WTC11 (cell line): ENCODE measurements around the gene LRRC75B. TPM values are rescaled to one million over a fixed set of nuclear protein-coding genes. Genes with fewer than 3 reads are reported as not detected.

ENCODE experiments used
- ATAC-seq: fragments of 200-7000 bp; cut with Tn5 transposase; 2 replicates; pipeline ENCODE4 v1.10.0; 2021; ENCODE audit warnings: mild to moderate bottlenecking, moderate library complexity
- CTCF ChIA-PET: fragments of 300-600 bp; sonication (Branson Sonifier 250); formaldehyde crosslinking; loops from one replicate; lab custom pipeline; 2021; ENCODE audit warnings: antibody characterized with exemption; lab: Charles Lee
- POLR2A ChIA-PET: fragments of 350-600 bp; sonication (Branson Sonifier 250); formaldehyde crosslinking; loops from one replicate; lab custom pipeline; 2021; ENCODE audit warnings: antibody characterized with exemption; lab: Charles Lee
- DNase-seq: peaks from one replicate; pipeline ENCODE4 v3.0.0; 2021; ENCODE audit warnings: low spot score
- H3K27ac Mint-ChIP-seq: 2 replicates; pipeline ENCODE4 v1.8.0; 2021; ENCODE audit warnings: mixed read lengths
- H3K27me3 Mint-ChIP-seq: 2 replicates; pipeline ENCODE4 v1.8.0; 2021; ENCODE audit warnings: low read depth, mild to moderate bottlenecking, moderate library complexity, mixed read lengths
- H3K36me3 Mint-ChIP-seq: 2 replicates; pipeline ENCODE4 v1.8.0; 2021; ENCODE audit warnings: mixed read lengths
- H3K4me1 Mint-ChIP-seq: 2 replicates; pipeline ENCODE4 v1.8.0; 2022; ENCODE audit warnings: mixed read lengths
- H3K4me3 Mint-ChIP-seq: 2 replicates; pipeline ENCODE4 v1.8.0; 2021; ENCODE audit warnings: mild to moderate bottlenecking, moderate library complexity, mixed read lengths
- H3K9me3 Mint-ChIP-seq: 2 replicates; pipeline ENCODE4 v1.8.0; 2021; ENCODE audit warnings: mixed read lengths
- CREM ChIP-seq: sonication (generic); formaldehyde crosslinking; IDR thresholded peaks from 2 replicates; pipeline ENCODE4 v1.8.1; 2022; ENCODE audit warnings: mild to moderate bottlenecking, missing genetic modification reagents, moderate library complexity
- FOXJ3 ChIP-seq: sonication (generic); formaldehyde crosslinking; IDR thresholded peaks from 2 replicates; pipeline ENCODE4 v1.9.0; 2021; ENCODE audit warnings: missing genetic modification reagents, mild to moderate bottlenecking, borderline replicate concordance
- FOXK1 ChIP-seq: sonication (generic); formaldehyde crosslinking; IDR thresholded peaks from 2 replicates; pipeline ENCODE4 v1.8.0; 2022; ENCODE audit warnings: mild to moderate bottlenecking, moderate library complexity, missing genetic modification reagents
- GABPB1 ChIP-seq: sonication (generic); formaldehyde crosslinking; IDR thresholded peaks from 2 replicates; pipeline ENCODE4 v1.8.1; 2023; ENCODE audit warnings: mild to moderate bottlenecking, missing genetic modification reagents
- HMGA2 ChIP-seq: fragments of 250-450 bp; sonication (Bioruptor Pico); IDR thresholded peaks from 2 replicates; pipeline ENCODE4 v1.4.0; 2021; ENCODE audit warnings: mild to moderate bottlenecking, moderate library complexity
- JUN ChIP-seq: sonication (generic); formaldehyde crosslinking; IDR thresholded peaks from 2 replicates; pipeline ENCODE4 v1.8.0; 2023; ENCODE audit warnings: mild to moderate bottlenecking, missing genetic modification reagents
- SMAD3 ChIP-seq: sonication (generic); formaldehyde crosslinking; IDR thresholded peaks from 2 replicates; pipeline ENCODE4 v1.8.0; 2022; ENCODE audit warnings: missing genetic modification reagents, mild to moderate bottlenecking, borderline replicate concordance
- SP1 ChIP-seq: sonication (generic); formaldehyde crosslinking; conservative IDR thresholded peaks from 2 replicates; pipeline ENCODE4 v1.8.1; 2022; ENCODE audit warnings: missing genetic modification reagents
- ZNF138 ChIP-seq: sonication (generic); formaldehyde crosslinking; conservative IDR thresholded peaks from 2 replicates; pipeline ENCODE4 v1.8.1; 2022; ENCODE audit warnings: mild to moderate bottlenecking, moderate library complexity, missing genetic modification reagents
- ZNF232 ChIP-seq: sonication (generic); formaldehyde crosslinking; IDR thresholded peaks from 2 replicates; pipeline ENCODE4 v1.8.0; 2022; ENCODE audit warnings: mild to moderate bottlenecking, missing genetic modification reagents
- ZNF263 ChIP-seq: sonication (generic); formaldehyde crosslinking; IDR thresholded peaks from 2 replicates; pipeline ENCODE4 v1.8.1; 2022; ENCODE audit warnings: low read depth, mild to moderate bottlenecking, moderate library complexity, missing genetic modification reagents
- ZNF671 ChIP-seq: fragments of 250-450 bp; sonication (Bioruptor Pico); IDR thresholded peaks from 2 replicates; pipeline ENCODE4 v1.8.0; 2021; ENCODE audit warnings: mild to moderate bottlenecking
- total RNA-seq: library from RNA; stranded (reverse); gene quantifications from 3 replicates; pipeline ENCODE4 v1.2.3, GENCODE V29; 2021
- TF ChIP-seq, protein P1 (sequence below): fragments of 250-450 bp; sonication (Bioruptor Pico); IDR thresholded peaks from 2 replicates; pipeline ENCODE4 v1.9.0; 2021; ENCODE audit warnings: mild to moderate bottlenecking
- TF ChIP-seq, protein P2 (sequence below): sonication (generic); formaldehyde crosslinking; IDR thresholded peaks from 2 replicates; pipeline ENCODE4 v1.8.0; 2022; ENCODE audit warnings: mild to moderate bottlenecking, missing genetic modification reagents
- TF ChIP-seq, protein P3 (sequence below): fragments of 250-450 bp; sonication (Bioruptor Pico); conservative IDR thresholded peaks from 2 replicates; pipeline ENCODE4 v1.9.0; 2021; ENCODE audit warnings: mild to moderate bottlenecking
- TF ChIP-seq, protein P4 (sequence below): fragments of 250-450 bp; sonication (Bioruptor Pico); IDR thresholded peaks from 2 replicates; pipeline ENCODE4 v1.9.0; 2021; ENCODE audit warnings: mild to moderate bottlenecking, borderline replicate concordance
- TF ChIP-seq, protein P5 (sequence below): sonication (generic); formaldehyde crosslinking; conservative IDR thresholded peaks from 2 replicates; pipeline ENCODE4 v1.8.1; 2023; ENCODE audit warnings: mild to moderate bottlenecking, low read depth, missing genetic modification reagents, moderate library complexity
- TF ChIP-seq, protein P6 (sequence below): sonication (generic); formaldehyde crosslinking; IDR thresholded peaks from 2 replicates; pipeline ENCODE4 v1.8.1; 2023; ENCODE audit warnings: mild to moderate bottlenecking, missing genetic modification reagents, moderate library complexity
- TF ChIP-seq, protein P7 (sequence below): sonication (generic); formaldehyde crosslinking; IDR thresholded peaks from 2 replicates; pipeline ENCODE4 v1.8.1; 2022; ENCODE audit warnings: mild to moderate bottlenecking, moderate library complexity, missing genetic modification reagents
- TF ChIP-seq, protein P8 (sequence below): fragments of 250-450 bp; sonication (Bioruptor Pico); IDR thresholded peaks from 2 replicates; pipeline ENCODE4 v1.8.0; 2021; ENCODE audit warnings: mild to moderate bottlenecking

LRRC75B gene
- total RNA-seq, 1 experiment from 2014 or later: 19.2 TPM

DNA sequence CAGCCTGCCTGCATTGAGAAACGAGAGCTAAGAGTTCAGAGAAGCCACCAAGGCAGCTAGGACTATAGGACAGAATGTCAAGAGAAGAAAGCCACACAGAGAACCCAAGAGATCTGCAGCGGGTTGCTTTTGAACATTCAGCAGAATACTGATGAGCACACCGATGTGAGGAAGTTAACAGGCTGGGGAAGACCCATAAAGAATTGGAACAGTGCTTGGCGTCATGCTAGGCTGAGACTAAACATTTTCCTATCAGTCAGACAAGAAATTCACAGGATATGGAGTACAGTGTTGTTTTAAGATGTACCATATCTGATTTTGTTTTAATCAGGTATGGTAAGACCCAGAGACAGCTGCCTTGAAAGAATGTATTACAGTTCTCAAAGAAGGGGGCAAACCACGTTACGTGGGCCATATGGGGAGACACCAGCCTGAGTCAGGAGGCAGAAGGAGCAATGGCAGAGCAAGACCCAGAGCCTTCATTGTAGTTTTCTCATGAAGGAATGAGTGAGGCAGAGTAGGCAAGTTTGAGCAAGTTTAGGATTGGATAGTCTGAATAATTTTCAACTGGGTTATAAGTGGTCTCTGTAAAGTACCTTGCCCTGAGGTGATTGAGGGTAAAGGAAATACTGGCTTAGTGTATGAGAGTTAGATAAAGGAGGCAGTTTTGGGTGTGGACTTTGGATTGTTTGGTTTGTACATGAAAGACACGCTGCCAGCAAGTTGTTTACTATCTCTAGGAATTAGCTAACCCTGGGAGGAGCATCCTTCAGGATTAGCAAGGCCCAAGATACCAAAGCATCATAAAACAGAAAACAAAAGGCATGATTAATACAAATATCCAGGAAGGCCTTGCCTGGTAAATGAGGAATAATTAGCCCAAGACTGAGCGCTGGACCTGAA lies 14.3 kb downstream of the LRRC75B start:
- H3K27me3 Mint-ChIP-seq: no peaks in the 10 kb centered on the region
- ATAC-seq (no peak), DNase-seq (no peak)
- peaks cover 23% of the 10 kb centered on the region for H3K36me3 Mint-ChIP-seq
- H3K4me3 Mint-ChIP-seq: no peak overlapping the region
- H3K27ac Mint-ChIP-seq: peak overlapping the region; percentile 54
- no peaks in the 10 kb centered on the region for H3K4me1 Mint-ChIP-seq
- H3K9me3 Mint-ChIP-seq: no peaks in the 10 kb centered on the region
- ChIA-PET CTCF (no interaction called here), POLR2A (no interaction called here)
- TF ChIP-seq JUN (CRISPR knock-in tag): no peak
- no peak for TF ChIP-seq CREM
- TF ChIP-seq GABPB1: 0 out of 2 replicates have a peak, but pooled peaks have one; percentile 15
- no peak for TF ChIP-seq SMAD3 (CRISPR knock-in tag)
- no peak for TF ChIP-seq ZNF263 (CRISPR knock-in tag)
- TF ChIP-seq, protein P1, sequence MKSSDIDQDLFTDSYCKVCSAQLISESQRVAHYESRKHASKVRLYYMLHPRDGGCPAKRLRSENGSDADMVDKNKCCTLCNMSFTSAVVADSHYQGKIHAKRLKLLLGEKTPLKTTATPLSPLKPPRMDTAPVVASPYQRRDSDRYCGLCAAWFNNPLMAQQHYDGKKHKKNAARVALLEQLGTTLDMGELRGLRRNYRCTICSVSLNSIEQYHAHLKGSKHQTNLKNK (CRISPR knock-in tag): no peak
- no peak for TF ChIP-seq HMGA2 (CRISPR knock-in tag)
- TF ChIP-seq, protein P2, sequence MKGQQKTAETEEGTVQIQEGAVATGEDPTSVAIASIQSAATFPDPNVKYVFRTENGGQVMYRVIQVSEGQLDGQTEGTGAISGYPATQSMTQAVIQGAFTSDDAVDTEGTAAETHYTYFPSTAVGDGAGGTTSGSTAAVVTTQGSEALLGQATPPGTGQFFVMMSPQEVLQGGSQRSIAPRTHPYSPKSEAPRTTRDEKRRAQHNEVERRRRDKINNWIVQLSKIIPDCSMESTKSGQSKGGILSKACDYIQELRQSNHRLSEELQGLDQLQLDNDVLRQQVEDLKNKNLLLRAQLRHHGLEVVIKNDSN: no peak
- TF ChIP-seq FOXJ3 (CRISPR knock-in tag): no peak

DNA sequence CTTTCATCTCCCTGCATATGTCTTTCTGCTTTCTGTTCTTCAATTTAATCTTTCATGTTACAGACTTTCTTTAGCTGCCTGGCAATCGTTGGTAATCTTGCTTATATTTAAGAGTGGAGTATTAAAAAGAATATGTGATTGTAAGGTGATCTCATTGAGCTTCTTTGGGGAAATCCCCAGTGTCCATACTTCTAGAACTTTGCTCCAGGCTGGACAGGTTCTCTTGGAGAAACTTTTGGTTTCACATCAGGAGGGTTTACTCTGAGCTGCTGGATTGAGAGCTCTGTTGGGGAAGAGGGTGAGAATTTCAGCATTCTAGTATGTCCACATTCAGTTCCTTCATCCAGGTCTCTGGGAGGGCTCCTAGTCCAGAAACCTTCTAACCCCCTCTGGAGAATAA lies 16.1 kb downstream of the LRRC75B start:
- Mint-ChIP-seq H3K9me3 (no peaks in the 10 kb centered on the region), H3K36me3 (peaks cover 41% of the 10 kb centered on the region), H3K27me3 (no peaks in the 10 kb centered on the region), H3K4me1 (no peaks in the 10 kb centered on the region), H3K27ac (peak overlapping the region; percentile 2; the same call in 1 of the 2 replicates), H3K4me3 (no peak overlapping the region)
- POLR2A ChIA-PET: no interaction called here
- CTCF ChIA-PET: no interaction called here
- no peak for ATAC-seq
- TF ChIP-seq, protein P3, sequence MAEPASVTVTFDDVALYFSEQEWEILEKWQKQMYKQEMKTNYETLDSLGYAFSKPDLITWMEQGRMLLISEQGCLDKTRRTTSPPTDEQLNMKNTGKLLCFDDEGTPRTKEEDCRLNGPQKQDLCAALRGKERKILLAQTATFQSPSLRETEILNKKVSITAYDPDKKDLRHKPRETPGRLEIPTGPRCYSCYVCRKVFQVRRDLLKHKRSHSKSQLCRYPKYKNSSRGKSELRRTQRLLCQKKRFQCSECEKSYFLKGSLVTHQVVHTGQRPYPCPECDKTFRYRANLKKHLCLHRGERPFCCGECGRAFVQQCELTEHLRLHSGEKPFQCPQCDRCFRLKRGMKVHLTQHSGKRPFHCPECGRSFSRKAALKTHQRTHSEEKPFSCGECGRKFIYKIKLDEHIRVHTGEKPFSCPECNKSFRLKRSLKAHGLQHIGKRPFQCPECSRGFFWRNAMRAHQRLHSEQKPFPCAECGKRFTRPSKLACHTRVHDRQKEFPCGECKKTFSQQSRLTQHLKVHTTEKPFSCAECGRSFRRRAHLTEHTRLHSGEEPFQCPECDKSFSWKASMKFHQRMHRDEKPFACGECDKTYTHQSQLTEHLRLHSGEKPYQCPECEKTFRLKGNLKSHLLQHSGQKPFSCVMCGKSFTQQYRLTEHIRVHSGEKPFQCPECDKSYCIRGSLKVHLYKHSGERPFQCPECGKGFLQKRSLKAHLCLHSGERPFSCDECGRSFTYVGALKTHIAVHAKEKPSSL (CRISPR knock-in tag): no peak
- TF ChIP-seq, protein P4, sequence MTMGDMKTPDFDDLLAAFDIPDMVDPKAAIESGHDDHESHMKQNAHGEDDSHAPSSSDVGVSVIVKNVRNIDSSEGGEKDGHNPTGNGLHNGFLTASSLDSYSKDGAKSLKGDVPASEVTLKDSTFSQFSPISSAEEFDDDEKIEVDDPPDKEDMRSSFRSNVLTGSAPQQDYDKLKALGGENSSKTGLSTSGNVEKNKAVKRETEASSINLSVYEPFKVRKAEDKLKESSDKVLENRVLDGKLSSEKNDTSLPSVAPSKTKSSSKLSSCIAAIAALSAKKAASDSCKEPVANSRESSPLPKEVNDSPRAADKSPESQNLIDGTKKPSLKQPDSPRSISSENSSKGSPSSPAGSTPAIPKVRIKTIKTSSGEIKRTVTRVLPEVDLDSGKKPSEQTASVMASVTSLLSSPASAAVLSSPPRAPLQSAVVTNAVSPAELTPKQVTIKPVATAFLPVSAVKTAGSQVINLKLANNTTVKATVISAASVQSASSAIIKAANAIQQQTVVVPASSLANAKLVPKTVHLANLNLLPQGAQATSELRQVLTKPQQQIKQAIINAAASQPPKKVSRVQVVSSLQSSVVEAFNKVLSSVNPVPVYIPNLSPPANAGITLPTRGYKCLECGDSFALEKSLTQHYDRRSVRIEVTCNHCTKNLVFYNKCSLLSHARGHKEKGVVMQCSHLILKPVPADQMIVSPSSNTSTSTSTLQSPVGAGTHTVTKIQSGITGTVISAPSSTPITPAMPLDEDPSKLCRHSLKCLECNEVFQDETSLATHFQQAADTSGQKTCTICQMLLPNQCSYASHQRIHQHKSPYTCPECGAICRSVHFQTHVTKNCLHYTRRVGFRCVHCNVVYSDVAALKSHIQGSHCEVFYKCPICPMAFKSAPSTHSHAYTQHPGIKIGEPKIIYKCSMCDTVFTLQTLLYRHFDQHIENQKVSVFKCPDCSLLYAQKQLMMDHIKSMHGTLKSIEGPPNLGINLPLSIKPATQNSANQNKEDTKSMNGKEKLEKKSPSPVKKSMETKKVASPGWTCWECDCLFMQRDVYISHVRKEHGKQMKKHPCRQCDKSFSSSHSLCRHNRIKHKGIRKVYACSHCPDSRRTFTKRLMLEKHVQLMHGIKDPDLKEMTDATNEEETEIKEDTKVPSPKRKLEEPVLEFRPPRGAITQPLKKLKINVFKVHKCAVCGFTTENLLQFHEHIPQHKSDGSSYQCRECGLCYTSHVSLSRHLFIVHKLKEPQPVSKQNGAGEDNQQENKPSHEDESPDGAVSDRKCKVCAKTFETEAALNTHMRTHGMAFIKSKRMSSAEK (CRISPR knock-in tag): no peak
- no peak for TF ChIP-seq JUN (CRISPR knock-in tag)
- TF ChIP-seq ZNF671 (CRISPR knock-in tag): no peak
- no peak for TF ChIP-seq ZNF232 (CRISPR knock-in tag)
- TF ChIP-seq FOXK1 (CRISPR knock-in tag): no peak
- TF ChIP-seq, protein P5, sequence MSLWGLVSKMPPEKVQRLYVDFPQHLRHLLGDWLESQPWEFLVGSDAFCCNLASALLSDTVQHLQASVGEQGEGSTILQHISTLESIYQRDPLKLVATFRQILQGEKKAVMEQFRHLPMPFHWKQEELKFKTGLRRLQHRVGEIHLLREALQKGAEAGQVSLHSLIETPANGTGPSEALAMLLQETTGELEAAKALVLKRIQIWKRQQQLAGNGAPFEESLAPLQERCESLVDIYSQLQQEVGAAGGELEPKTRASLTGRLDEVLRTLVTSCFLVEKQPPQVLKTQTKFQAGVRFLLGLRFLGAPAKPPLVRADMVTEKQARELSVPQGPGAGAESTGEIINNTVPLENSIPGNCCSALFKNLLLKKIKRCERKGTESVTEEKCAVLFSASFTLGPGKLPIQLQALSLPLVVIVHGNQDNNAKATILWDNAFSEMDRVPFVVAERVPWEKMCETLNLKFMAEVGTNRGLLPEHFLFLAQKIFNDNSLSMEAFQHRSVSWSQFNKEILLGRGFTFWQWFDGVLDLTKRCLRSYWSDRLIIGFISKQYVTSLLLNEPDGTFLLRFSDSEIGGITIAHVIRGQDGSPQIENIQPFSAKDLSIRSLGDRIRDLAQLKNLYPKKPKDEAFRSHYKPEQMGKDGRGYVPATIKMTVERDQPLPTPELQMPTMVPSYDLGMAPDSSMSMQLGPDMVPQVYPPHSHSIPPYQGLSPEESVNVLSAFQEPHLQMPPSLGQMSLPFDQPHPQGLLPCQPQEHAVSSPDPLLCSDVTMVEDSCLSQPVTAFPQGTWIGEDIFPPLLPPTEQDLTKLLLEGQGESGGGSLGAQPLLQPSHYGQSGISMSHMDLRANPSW (CRISPR knock-in tag): no peak
- TF ChIP-seq, protein P6, sequence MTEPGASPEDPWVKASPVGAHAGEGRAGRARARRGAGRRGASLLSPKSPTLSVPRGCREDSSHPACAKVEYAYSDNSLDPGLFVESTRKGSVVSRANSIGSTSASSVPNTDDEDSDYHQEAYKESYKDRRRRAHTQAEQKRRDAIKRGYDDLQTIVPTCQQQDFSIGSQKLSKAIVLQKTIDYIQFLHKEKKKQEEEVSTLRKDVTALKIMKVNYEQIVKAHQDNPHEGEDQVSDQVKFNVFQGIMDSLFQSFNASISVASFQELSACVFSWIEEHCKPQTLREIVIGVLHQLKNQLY (CRISPR knock-in tag): no peak
- TF ChIP-seq ZNF138 (CRISPR knock-in tag): no peak
- TF ChIP-seq, protein P7, sequence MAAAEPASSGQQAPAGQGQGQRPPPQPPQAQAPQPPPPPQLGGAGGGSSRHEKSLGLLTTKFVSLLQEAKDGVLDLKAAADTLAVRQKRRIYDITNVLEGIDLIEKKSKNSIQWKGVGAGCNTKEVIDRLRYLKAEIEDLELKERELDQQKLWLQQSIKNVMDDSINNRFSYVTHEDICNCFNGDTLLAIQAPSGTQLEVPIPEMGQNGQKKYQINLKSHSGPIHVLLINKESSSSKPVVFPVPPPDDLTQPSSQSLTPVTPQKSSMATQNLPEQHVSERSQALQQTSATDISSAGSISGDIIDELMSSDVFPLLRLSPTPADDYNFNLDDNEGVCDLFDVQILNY (CRISPR knock-in tag): no peak
- TF ChIP-seq, protein P8, sequence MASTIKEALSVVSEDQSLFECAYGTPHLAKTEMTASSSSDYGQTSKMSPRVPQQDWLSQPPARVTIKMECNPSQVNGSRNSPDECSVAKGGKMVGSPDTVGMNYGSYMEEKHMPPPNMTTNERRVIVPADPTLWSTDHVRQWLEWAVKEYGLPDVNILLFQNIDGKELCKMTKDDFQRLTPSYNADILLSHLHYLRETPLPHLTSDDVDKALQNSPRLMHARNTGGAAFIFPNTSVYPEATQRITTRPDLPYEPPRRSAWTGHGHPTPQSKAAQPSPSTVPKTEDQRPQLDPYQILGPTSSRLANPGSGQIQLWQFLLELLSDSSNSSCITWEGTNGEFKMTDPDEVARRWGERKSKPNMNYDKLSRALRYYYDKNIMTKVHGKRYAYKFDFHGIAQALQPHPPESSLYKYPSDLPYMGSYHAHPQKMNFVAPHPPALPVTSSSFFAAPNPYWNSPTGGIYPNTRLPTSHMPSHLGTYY (CRISPR knock-in tag): no peak
- no peak for TF ChIP-seq SP1 (CRISPR knock-in tag)
- TF ChIP-seq, all 79 proteins: peak for 0
- no peak for DNase-seq
